22Rv1 (cell line): Measurements from ENCODE around the gene ANKRD13A.
"Not testable (repeated sequence)": the region's sequence is repeated elsewhere in the genome, so short reads cannot be mapped to it uniquely, and the experiment has no call there.

Experiments
- H3K27ac ChIP-seq: fragments of 450-650 bp; 2 replicates; pipeline ENCODE4 v1.5.1; 2017
- ZFX ChIP-seq: fragments of 450-650 bp; IDR thresholded peaks from 2 replicates; pipeline ENCODE4 v1.6.1; 2017; ENCODE audit warnings: antibody characterized with exemption, borderline replicate concordance
- TF ChIP-seq, protein P1 (sequence below): fragments of 450-650 bp; IDR thresholded peaks from 2 replicates; pipeline ENCODE4 v1.5.1; 2017; ENCODE audit warnings: mild to moderate bottlenecking

Gene ANKRD13A

DNA sequence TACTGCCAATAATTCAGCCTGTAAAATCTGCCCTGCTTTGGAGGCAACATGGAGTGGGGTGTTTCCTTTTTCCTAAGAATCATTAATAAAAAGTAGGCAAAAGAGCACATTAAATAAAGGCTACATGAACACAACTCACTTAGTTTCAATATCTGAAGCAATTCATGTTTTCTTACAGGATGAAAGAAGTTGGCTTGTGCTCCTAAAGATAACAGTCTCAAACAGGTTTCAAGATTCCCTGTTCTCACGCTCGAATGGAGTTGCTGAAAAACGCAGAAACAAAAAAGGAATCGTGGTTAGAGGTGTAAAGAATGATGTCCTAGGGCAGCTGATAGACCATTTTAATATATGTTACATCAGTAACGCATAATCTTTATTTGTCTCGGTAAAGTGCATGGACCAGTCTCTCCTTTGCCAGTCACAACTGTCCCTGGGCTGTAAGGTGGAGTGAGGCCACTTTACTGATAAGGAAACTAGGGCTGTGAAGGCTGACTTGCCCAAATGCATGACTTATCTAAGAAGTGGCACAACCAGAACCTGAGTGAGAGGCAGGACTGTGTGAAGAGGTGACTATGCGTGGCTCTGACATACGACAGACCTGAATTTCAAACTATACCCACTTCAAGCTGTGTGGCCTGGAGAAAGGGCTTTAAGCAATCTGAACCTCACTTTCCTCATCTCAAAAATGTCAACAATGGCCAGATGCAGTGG is 15.6 kb upstream of the ANKRD13A start:
- no peak for TF ChIP-seq ZFX
- TF ChIP-seq, protein P1, sequence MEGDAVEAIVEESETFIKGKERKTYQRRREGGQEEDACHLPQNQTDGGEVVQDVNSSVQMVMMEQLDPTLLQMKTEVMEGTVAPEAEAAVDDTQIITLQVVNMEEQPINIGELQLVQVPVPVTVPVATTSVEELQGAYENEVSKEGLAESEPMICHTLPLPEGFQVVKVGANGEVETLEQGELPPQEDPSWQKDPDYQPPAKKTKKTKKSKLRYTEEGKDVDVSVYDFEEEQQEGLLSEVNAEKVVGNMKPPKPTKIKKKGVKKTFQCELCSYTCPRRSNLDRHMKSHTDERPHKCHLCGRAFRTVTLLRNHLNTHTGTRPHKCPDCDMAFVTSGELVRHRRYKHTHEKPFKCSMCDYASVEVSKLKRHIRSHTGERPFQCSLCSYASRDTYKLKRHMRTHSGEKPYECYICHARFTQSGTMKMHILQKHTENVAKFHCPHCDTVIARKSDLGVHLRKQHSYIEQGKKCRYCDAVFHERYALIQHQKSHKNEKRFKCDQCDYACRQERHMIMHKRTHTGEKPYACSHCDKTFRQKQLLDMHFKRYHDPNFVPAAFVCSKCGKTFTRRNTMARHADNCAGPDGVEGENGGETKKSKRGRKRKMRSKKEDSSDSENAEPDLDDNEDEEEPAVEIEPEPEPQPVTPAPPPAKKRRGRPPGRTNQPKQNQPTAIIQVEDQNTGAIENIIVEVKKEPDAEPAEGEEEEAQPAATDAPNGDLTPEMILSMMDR, result no peak
- H3K27ac ChIP-seq, result no peak overlapping the region

DNA sequence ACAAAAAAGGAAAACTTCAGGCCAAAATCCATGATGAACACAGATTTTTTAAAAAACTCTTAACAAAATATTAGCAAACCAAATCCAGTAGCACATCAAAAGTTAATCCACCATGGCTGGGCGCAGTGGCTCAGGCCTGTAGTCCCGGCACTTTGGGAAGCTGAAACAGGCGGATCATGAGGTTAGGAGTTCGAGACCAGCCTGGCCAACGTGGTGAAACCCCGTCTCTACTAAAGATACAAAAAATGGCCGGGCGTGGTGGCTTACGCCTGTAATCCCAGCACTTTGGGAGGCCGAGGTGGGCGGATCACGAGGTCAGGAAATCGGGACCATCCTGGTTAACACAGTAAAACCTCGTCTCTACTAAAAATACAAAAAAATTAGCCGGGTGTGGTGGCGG is 13.0 kb upstream of the ANKRD13A start:
- H3K27ac ChIP-seq, result not testable (repeated sequence)

DNA sequence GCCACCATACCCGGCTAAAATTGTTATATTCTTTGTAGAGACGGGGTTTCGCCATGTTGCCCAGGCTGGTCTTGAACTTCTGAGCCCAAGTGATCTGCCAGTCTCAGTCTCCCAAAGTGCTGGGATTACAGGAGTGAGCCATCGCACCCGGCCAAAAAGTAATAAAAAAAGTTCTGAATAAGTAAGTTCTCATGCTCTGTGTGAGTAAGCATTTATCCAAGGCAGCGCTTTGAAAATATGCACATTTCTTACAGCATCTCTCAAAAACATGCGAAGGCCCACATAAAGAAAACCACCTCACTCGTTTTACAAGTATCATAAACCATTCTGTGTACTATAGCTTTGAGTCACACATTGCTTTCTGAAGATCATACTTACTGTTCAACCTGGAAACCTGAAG is 11.6 kb upstream of the ANKRD13A start:
- TF ChIP-seq, protein P1, result no peak
- no peak overlapping the region for H3K27ac ChIP-seq

DNA sequence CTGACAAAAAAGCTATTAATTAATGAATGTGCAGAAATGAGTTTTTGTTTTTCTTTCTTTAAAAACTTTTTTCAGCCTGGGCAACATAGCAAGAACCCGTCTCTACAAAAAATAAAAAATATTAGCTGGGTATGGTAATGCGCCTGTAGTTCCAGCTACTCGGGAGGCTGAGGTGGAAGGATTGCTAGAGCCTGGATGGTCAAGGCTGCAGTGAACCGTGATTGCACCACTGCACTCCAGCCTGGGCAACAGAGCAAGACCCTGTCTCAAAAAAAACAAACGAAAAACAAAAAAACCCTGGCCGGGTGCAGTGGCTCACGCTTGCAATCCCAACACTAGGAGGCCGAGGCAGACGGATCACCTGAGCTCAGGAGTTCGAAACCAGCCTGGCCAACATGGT is 11.0 kb upstream of the ANKRD13A start:
- TF ChIP-seq, protein P1, result no peak
- TF ChIP-seq ZFX, result no peak
- no peak overlapping the region for H3K27ac ChIP-seq

DNA sequence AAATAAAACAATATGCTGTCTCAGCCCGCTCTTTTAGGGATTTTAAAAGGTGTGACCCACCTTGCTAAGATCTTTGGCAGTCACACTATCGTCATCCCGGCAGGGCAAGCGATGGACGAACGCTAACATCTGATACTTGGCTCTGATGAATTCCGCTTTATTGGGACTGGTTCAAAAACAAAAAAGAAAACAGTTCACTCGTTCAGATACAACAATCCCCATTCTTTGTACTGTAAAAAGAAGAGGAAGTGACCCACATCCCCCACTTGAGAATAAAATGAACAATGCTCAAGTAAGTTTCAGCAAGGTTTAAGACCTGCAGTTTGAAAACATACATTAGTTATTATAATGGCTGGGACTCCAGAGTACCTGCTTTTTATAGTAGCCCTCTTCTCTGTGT is 10.3 kb upstream of the ANKRD13A start:
- no peak for TF ChIP-seq ZFX
- TF ChIP-seq, protein P1, result no peak
- no peak overlapping the region for H3K27ac ChIP-seq

DNA sequence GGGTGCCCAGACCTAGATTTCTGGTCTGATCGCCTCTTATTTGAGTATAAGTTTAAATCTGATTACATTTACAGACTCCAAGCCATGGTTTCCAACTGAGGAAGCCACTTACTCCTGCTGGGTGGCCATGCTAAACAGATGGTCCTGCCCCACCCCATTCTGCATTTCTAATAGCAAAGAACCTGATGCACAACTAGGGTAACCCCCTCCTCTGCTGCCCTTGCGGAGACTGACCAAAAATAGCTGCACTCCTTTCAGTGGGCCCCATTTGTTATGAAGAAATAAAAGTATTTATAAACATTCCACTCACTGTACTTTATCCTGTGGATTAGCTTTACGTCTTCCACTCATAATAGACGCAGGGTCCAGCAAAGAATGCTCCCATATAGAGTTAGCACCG is 9.8 kb upstream of the ANKRD13A start:
- H3K27ac ChIP-seq, result no peak overlapping the region
- TF ChIP-seq ZFX, result no peak
- TF ChIP-seq, protein P1, result no peak

DNA sequence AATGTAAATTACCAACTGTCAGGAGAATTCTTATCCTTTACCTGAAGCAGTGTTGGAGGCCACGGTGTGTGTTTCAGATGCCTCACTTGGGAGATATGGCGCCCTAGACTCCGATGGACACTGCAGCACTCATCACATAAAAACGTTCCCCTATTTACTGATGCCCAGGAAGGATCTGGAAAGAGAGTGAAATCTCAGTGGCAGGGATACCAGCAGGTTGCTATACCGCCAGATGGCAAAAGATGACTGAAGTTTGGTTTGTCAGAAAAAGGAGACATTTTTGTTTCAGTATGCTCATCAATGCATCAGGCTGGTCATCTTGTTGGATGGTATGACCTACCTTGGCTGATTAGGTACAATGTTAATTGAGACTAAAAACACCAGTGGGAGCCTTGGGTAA is 7.6 kb upstream of the ANKRD13A start:
- TF ChIP-seq, protein P1, result no peak
- no peak overlapping the region for H3K27ac ChIP-seq

DNA sequence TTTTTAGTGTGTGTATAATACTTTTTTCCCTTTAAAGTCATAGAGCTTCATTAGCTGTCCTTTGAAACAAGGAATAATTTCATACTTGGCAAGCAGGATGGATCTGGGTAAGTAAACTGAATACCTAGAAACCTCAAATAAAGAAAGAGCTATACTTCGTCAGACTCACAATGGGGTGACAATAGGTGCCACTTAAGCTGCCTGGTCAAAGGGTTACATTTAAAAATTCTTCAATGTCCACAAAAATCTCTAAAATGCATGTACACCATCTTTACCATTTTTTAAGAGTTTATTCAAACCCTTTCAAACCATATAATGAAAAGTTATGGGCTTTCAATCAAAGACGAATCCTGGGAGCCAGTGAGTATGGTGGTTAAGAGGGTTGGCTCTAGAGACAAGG is 6.1 kb upstream of the ANKRD13A start:
- TF ChIP-seq ZFX, result no peak
- TF ChIP-seq, protein P1, result no peak
- no peak overlapping the region for H3K27ac ChIP-seq
